Liver (tissue), 9 donors: ENCODE results near the gene PIP4K2C. TPM values are rescaled to one million over a fixed set of nuclear protein-coding genes. Genes with fewer than 3 reads are reported as not detected.
"Not testable (repeated sequence)": the region's sequence is repeated elsewhere in the genome, so short reads cannot be mapped to it uniquely, and the experiment has no call there.

ENCODE experiments used
- DNase-seq: peaks from one replicate; pipeline ENCODE4 v3.0.0-alpha.2; 2017; ENCODE audit warnings: low spot score
- H3K27ac ChIP-seq, 2 donors: one replicate each; pipeline ENCODE4 v1.7.0; 2013; ENCODE audit warnings: inconsistent platforms in 2 of 2, low read length in 2 of 2, control low read depth in 1 of 2, low read depth in 1 of 2, mild to moderate bottlenecking in 1 of 2
- H3K27me3 ChIP-seq, 4 donors: one replicate each; pipeline versions ENCODE4 v1.6.1 to v1.7.0; 2013; ENCODE audit warnings: low read length in 3 of 4, inconsistent platforms in 1 of 4, mild to moderate bottlenecking in 1 of 4, moderate library complexity in 1 of 4; ENCODE audit not compliant: control insufficient read depth in 4 of 4, insufficient read depth in 4 of 4
- H3K36me3 ChIP-seq, 4 donors: one replicate each; pipeline versions ENCODE4 v1.6.1 to v1.7.0; 2013; ENCODE audit warnings: low read length in 3 of 4, mild to moderate bottlenecking in 3 of 4, low read depth in 1 of 4, moderate library complexity in 1 of 4; ENCODE audit not compliant: control insufficient read depth in 4 of 4, insufficient read depth in 3 of 4
- H3K4me1 ChIP-seq, 4 donors: one replicate each; pipeline versions ENCODE4 v1.6.1 to v1.7.0; 2013; ENCODE audit warnings: low read length in 3 of 4, mild to moderate bottlenecking in 3 of 4, moderate library complexity in 1 of 4; ENCODE audit not compliant: control insufficient read depth in 4 of 4, insufficient read depth in 4 of 4
- H3K4me3 ChIP-seq, 3 donors: one replicate each; pipeline versions ENCODE4 v1.6.1 to v1.7.0; 2013; ENCODE audit warnings: low read length in 3 of 3, control low read depth in 1 of 3, low read depth in 1 of 3, mild to moderate bottlenecking in 1 of 3
- H3K9ac ChIP-seq, 2 donors: one replicate each; pipeline ENCODE4 v1.7.0; 2013; ENCODE audit warnings: low read length in 2 of 2, mild to moderate bottlenecking in 2 of 2, moderate library complexity in 2 of 2, control low read depth in 1 of 2, low read depth in 1 of 2
- H3K9me3 ChIP-seq, 4 donors: one replicate each; pipeline versions ENCODE4 v1.6.1 to v1.7.0; 2013; ENCODE audit warnings: low read length in 3 of 4; ENCODE audit not compliant: control insufficient read depth in 4 of 4
- EGR1 ChIP-seq, 2 donors: IDR thresholded peaks; 2 replicates each; pipeline ENCODE4 v1.6.1; 2016 to 2018; ENCODE audit warnings: antibody characterized with exemption in 2 of 2, low read depth in 2 of 2
- FOXA1 ChIP-seq: IDR thresholded peaks from 2 replicates; pipeline ENCODE4 v1.6.1; 2016; ENCODE audit warnings: antibody characterized with exemption
- FOXA2 ChIP-seq: IDR thresholded peaks from 2 replicates; pipeline ENCODE4 v1.6.1; 2016; ENCODE audit warnings: antibody characterized with exemption
- GABPA ChIP-seq, 2 donors: IDR thresholded peaks in 1 of 2; conservative IDR thresholded peaks in 1 of 2; 2 replicates each; pipeline ENCODE4 v1.6.1; 2016; ENCODE audit warnings: antibody characterized with exemption in 2 of 2, mild to moderate bottlenecking in 1 of 2, moderate library complexity in 1 of 2
- HNF4A ChIP-seq, 2 donors: conservative IDR thresholded peaks; 2 replicates each; pipeline ENCODE4 v1.6.1; 2016; ENCODE audit warnings: antibody characterized with exemption in 2 of 2, mild to moderate bottlenecking in 2 of 2
- NR2F2 ChIP-seq: IDR thresholded peaks from 2 replicates; pipeline ENCODE4 v1.6.1; 2016; ENCODE audit warnings: antibody characterized with exemption
- RAD21 ChIP-seq, 2 donors: IDR thresholded peaks; 2 replicates each; pipeline ENCODE4 v1.6.1; 2016; ENCODE audit warnings: antibody characterized with exemption in 2 of 2, mild to moderate bottlenecking in 2 of 2
- YY1 ChIP-seq: IDR thresholded peaks from 2 replicates; pipeline ENCODE4 v1.6.1; 2016; ENCODE audit warnings: antibody characterized with exemption, mild to moderate bottlenecking
- WGBS: extraction: QIAGEN DNeasy Blood & Tissue Kit; methylation state at CpG from one replicate; pipeline ENCODE4 v1.1.7; 2013; 5-methylcytosine and 5-hydroxymethylcytosine counted together
- polyA plus RNA-seq, 2 donors: library from polyadenylated mRNA; stranded (reverse) in 1 of 2; unstranded in 1 of 2; fragments of 200-250 nt in 1 of 2; fragments of >200 nt in 1 of 2; fragmentation: Nextera tagmentation in 1 of 2; extraction: Ambion mirVana in 1 of 2; gene quantifications; one replicate each; pipeline versions ENCODE4 v1.2.1 to v1.2.3, GENCODE V29; 2013 to 2015
- total RNA-seq, 2 donors: library from RNA; depleted of rRNA; stranded (reverse); fragments of >200 nt; gene quantifications; one replicate each; pipeline ENCODE4 v1.2.3, GENCODE V29; 2014
- TF ChIP-seq, protein P1 (sequence below): IDR thresholded peaks from 2 replicates; pipeline ENCODE4 v1.6.1; 2016; ENCODE audit warnings: antibody characterized with exemption, mild to moderate bottlenecking
- TF ChIP-seq, protein P2 (sequence below): IDR thresholded peaks from 2 replicates; pipeline ENCODE4 v1.6.1; 2016; ENCODE audit warnings: antibody characterized with exemption
- TF ChIP-seq, protein P3 (sequence below): IDR thresholded peaks from 2 replicates; pipeline ENCODE4 v1.6.1; 2016; ENCODE audit warnings: antibody characterized with exemption
- TF ChIP-seq, protein P4 (sequence below): IDR thresholded peaks from 2 replicates; pipeline ENCODE4 v1.6.1; 2016; ENCODE audit warnings: antibody characterized with exemption
- donor health status: healthy.
- donor health status: healthy.
- donor health status: healthy.
- donor health status: healthy.
- donor health status: healthy.

The PIP4K2C gene
- total and polyA plus RNA-seq, 4 donors, result 6.5 to 11.9 (median 9.4) TPM

DNA sequence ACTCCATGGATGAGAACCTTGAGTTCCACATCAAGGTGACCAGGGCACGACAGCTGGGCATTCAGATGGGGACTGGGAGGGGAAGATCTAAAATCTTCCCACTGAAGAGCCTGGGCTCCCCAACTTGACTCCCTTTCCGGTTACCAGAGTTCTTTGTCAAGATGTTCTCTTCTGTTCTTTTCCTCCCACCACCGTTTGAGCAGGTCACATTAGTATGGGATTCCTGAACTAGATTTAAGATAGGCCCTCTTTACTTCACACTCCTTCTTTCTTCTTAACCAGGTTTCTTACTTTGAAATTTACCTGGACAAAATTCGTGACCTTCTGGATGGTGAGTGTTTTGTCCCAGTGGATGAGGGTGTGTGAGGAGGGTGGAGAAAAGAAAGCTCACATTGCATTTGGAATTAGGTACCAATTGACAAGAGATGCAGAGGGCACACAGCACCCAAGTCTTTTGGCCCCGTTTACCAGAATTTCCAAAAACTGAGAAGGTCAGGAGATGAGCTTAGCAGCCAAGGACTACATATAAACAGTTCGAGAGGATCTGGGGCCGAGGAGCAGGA is 26.7 kb upstream of the PIP4K2C start:
- no peak for TF ChIP-seq GABPA (IDR thresholded peaks at IDR 0.05 in 1 of 2, conservative IDR thresholded peaks at IDR 0.05 in 1 of 2)
- TF ChIP-seq FOXA1, result no peak
- no peak for TF ChIP-seq FOXA2
- TF ChIP-seq, protein P1, sequence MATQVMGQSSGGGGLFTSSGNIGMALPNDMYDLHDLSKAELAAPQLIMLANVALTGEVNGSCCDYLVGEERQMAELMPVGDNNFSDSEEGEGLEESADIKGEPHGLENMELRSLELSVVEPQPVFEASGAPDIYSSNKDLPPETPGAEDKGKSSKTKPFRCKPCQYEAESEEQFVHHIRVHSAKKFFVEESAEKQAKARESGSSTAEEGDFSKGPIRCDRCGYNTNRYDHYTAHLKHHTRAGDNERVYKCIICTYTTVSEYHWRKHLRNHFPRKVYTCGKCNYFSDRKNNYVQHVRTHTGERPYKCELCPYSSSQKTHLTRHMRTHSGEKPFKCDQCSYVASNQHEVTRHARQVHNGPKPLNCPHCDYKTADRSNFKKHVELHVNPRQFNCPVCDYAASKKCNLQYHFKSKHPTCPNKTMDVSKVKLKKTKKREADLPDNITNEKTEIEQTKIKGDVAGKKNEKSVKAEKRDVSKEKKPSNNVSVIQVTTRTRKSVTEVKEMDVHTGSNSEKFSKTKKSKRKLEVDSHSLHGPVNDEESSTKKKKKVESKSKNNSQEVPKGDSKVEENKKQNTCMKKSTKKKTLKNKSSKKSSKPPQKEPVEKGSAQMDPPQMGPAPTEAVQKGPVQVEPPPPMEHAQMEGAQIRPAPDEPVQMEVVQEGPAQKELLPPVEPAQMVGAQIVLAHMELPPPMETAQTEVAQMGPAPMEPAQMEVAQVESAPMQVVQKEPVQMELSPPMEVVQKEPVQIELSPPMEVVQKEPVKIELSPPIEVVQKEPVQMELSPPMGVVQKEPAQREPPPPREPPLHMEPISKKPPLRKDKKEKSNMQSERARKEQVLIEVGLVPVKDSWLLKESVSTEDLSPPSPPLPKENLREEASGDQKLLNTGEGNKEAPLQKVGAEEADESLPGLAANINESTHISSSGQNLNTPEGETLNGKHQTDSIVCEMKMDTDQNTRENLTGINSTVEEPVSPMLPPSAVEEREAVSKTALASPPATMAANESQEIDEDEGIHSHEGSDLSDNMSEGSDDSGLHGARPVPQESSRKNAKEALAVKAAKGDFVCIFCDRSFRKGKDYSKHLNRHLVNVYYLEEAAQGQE, result no peak
- H3K4me1 ChIP-seq, result no peaks in the 10 kb centered on the region
- no peaks in the 10 kb centered on the region for H3K36me3 ChIP-seq
- 80% methylated on average over 7 of the region's 7 CpGs for WGBS
- H3K9me3 ChIP-seq, result no peaks in the 10 kb centered on the region
- H3K9ac ChIP-seq, result no peak overlapping the region
- peaks cover 0 to 6% (median 0%) of the 10 kb centered on the region in 4 donors for H3K27me3 ChIP-seq
- no peak for DNase-seq
- H3K4me3 ChIP-seq, result no peak overlapping the region
- no peak overlapping the region for H3K27ac ChIP-seq

DNA sequence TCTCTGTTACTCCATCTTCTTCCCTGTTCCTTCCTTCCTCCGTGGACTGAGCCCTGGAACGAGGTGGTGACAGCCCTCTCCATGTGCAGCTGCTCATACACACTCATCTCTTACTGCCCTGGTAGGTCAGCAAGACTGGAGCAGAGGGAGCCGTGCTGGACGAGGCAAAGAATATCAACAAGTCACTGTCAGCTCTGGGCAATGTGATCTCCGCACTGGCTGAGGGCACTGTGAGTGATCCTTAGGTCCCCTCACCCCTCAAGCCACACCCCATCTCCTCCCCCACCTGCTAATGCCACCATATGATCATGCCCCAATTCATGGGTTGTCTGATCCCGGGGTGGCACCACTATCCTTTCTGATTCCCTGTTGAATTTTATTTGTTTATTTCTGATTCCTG is 22.2 kb upstream of the PIP4K2C start:
- no peak for TF ChIP-seq HNF4A (conservative IDR thresholded peaks at IDR 0.05)
- no peak for TF ChIP-seq FOXA1
- TF ChIP-seq YY1, result no peak
- TF ChIP-seq, protein P2, sequence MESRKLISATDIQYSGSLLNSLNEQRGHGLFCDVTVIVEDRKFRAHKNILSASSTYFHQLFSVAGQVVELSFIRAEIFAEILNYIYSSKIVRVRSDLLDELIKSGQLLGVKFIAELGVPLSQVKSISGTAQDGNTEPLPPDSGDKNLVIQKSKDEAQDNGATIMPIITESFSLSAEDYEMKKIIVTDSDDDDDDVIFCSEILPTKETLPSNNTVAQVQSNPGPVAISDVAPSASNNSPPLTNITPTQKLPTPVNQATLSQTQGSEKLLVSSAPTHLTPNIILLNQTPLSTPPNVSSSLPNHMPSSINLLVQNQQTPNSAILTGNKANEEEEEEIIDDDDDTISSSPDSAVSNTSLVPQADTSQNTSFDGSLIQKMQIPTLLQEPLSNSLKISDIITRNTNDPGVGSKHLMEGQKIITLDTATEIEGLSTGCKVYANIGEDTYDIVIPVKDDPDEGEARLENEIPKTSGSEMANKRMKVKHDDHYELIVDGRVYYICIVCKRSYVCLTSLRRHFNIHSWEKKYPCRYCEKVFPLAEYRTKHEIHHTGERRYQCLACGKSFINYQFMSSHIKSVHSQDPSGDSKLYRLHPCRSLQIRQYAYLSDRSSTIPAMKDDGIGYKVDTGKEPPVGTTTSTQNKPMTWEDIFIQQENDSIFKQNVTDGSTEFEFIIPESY, result no peak
- TF ChIP-seq, protein P3, sequence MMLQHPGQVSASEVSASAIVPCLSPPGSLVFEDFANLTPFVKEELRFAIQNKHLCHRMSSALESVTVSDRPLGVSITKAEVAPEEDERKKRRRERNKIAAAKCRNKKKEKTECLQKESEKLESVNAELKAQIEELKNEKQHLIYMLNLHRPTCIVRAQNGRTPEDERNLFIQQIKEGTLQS, result no peak
- no peak for TF ChIP-seq FOXA2
- TF ChIP-seq NR2F2, result no peak
- no peak for TF ChIP-seq RAD21 (IDR thresholded peaks at IDR 0.05)
- TF ChIP-seq, protein P4, sequence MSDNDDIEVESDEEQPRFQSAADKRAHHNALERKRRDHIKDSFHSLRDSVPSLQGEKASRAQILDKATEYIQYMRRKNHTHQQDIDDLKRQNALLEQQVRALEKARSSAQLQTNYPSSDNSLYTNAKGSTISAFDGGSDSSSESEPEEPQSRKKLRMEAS, result no peak
- Histone ChIP-seq H3K4me3 (no peak overlapping the region), H3K4me1 (no peaks in the 10 kb centered on the region), H3K9ac (no peak overlapping the region), H3K9me3 (no peaks in the 10 kb centered on the region), H3K27ac (no peak overlapping the region), H3K27me3 (peaks cover 0 to 10% (median 0%) of the 10 kb centered on the region in 4 donors), H3K36me3 (no peaks in the 10 kb centered on the region)
- no peak for DNase-seq
- WGBS, result 72% methylated on average over 6 of the region's 6 CpGs

DNA sequence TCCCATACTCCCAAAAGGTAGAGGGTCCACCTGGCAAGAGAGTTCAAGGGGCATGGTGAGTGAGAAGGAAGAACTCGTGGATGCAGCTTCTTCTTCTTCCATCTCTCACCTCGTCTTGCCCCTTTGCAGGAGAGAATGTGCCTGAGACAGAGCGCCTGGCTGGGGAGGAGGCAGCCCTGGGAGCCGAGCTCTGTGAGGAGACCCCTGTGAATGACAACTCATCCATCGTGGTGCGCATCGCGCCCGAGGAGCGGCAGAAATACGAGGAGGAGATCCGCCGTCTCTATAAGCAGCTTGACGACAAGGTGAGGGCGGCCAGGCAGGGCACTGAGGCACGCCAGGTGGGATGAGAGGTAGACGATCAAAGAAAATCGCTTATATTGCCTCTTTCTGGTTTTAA is 21.1 kb upstream of the PIP4K2C start:
- H3K4me1 ChIP-seq, result no peaks in the 10 kb centered on the region
- WGBS, result 86% methylated on average over 18 of the region's 18 CpGs
- no peaks in the 10 kb centered on the region for H3K9me3 ChIP-seq
- H3K4me3 ChIP-seq, result no peak overlapping the region
- no peak for DNase-seq
- H3K9ac ChIP-seq, result no peak overlapping the region
- no peaks in the 10 kb centered on the region for H3K36me3 ChIP-seq
- H3K27me3 ChIP-seq, result peaks cover 0 to 7% (median 0%) of the 10 kb centered on the region in 4 donors
- TF ChIP-seq, protein P2, result no peak
- TF ChIP-seq NR2F2 (no peak), EGR1 (IDR thresholded peaks at IDR 0.05; ENCODE audit: low read depth in 2 of 2) (no peak)
- no peak overlapping the region for H3K27ac ChIP-seq

DNA sequence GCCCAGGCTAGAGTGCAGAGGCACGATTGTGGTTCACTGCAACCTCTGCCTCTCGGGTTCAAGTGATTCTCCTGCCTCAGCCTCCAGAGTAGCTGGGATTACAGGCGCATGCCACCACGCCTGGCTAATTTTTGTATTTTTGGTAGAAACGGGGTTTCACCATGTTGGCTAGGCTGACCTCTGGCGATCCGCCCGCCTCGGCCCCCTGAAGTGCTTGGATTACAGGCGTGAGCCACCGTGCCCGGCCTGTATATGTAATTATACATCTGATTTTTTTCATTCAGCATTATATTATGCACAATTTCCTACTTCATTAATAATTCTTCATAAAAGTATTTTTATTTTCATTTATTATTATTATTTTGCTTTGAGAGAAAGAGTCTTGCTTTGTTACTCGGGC is 20.6 kb upstream of the PIP4K2C start:
- 80% methylated on average over 13 of the region's 13 CpGs for WGBS

More for the DNA sequence above, 20.6 kb upstream of the PIP4K2C start:
- not testable (repeated sequence) for H3K27ac ChIP-seq, H3K36me3 ChIP-seq, H3K4me1 ChIP-seq, H3K27me3 ChIP-seq, H3K4me3 ChIP-seq, H3K9ac ChIP-seq, H3K9me3 ChIP-seq, DNase-seq
